IPS-20b (cell line): ENCODE results near the gene SLC27A4.

Experiments used
- H3K27ac ChIP-seq: one replicate; pipeline ENCODE4 v1.5.1; 2013; ENCODE audit warnings: low read length
- H3K27me3 ChIP-seq: 2 replicates; pipeline ENCODE4 v1.6.1; 2013; ENCODE audit warnings: mild to moderate bottlenecking, low read length, inconsistent platforms; ENCODE audit not compliant: insufficient read depth
- H3K36me3 ChIP-seq: 2 replicates; pipeline ENCODE4 v1.6.1; 2013; ENCODE audit warnings: low read depth, mild to moderate bottlenecking, inconsistent platforms, low read length, moderate library complexity; ENCODE audit not compliant: insufficient read depth
- H3K4me1 ChIP-seq: 2 replicates; pipeline ENCODE4 v1.6.1; 2013; ENCODE audit warnings: mild to moderate bottlenecking, control low read depth, inconsistent platforms, low read length, moderate library complexity; ENCODE audit not compliant: insufficient read depth
- H3K4me3 ChIP-seq: 2 replicates; pipeline ENCODE4 v1.5.1; 2013; ENCODE audit warnings: mild to moderate bottlenecking, low read length, inconsistent platforms
- H3K9ac ChIP-seq: 2 replicates; pipeline ENCODE4 v1.6.1; 2013; ENCODE audit warnings: low read depth, mild to moderate bottlenecking, inconsistent platforms, low read length, moderate library complexity
- H3K9me3 ChIP-seq: 2 replicates; pipeline ENCODE4 v1.6.1; 2013; ENCODE audit warnings: mild to moderate bottlenecking, low read depth, low read length, inconsistent platforms; ENCODE audit not compliant: insufficient read depth

Gene SLC27A4

DNA sequence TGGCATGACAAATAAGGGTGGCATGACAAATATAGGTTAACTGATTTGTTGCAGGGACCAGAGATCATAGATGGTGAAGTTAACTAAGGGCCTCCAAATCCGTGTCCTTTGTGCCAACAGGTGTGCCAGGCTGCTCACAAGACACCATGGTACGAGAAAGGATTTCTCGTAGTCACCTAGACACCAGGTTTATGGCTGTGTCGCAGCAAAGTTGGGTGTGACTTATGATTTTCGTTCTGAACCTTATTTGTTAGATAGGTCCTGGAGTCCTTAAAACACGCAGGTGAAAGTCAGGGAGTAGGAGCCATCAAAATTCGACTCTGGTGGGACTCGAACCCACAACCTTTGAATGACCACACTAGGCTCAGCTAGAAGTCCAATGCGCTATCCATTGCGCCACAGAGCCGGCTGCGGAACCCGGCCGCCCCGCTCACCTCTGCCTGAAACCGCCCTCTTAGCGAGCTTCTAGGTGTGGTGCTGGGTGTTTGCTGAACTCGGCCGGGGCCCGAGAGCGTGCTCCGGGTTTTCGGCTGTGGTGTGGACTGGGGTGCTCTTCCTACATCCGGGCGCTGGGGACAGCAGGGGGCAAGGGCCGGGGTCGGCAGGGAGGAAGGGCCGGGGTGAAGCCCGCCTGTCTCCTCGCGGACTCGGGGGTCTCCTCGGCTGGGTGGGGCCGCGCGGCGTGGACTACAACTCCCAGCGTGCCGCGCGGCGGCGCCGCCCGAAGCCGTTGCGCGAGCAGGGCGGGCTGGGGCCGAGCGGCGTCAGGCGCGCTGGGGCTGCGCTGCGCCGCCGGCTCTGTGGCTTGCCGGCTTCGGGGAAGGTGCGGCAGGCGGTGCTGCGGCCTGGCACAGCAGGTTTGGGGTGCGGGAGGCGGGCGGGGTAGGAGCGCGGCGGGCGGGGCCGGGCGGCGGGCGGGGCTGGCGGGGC is at the start of gene SLC27A4:
SLC27A4 (plus strand) TSS at position 767 of the 930 bp plus-strand sequence. CDS start 2,606 bp downstream, outside the sequence.
- Histone ChIP-seq H3K27me3 (peaks cover 3% of the 10 kb centered on the region; the same call in 1 of the 2 replicates), H3K4me1 (no peaks in the 10 kb centered on the region), H3K36me3 (peaks cover 15% of the 10 kb centered on the region), H3K9me3 (no peaks in the 10 kb centered on the region), H3K4me3 (peak within 1 kb of the TSS; percentile 85), H3K9ac (peak within 1 kb of the TSS; percentile 58; the same call in 1 of the 2 replicates), H3K27ac (no peak within 1 kb of the TSS)

GRCh38 chr9:128292009-128292408 is 48.3 kb upstream of the SLC27A4 start:
- H3K4me3 ChIP-seq: no peak overlapping the region
- H3K27me3 ChIP-seq: no peaks in the 10 kb centered on the region
- H3K9me3 ChIP-seq: no peaks in the 10 kb centered on the region
- 0 out of 2 replicates have a peak, but pooled peaks cover 10% of the 10 kb centered on the region for H3K36me3 ChIP-seq
- H3K9ac ChIP-seq: no peak overlapping the region
- H3K4me1 ChIP-seq: no peaks in the 10 kb centered on the region
- H3K27ac ChIP-seq: no peak overlapping the region

DNA sequence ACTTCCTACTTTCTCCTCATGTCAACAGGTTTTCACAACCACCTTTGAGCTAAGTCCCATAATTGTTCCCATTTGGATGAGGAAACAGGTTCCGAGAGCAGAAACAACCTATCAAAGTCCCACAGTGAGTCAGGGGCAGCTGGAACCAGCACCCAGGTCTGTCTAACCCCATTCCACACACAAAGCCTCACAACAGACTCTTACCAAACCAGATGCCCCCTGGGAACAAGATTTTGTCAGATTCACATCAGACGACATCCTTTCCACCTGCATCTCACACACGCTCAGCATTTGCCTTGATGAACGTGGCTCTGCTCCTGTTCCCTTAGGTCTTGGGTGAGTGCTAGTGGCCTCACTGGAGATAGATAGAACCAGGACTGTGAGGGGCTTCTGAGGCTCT is 47.2 kb upstream of the SLC27A4 start:
- no peak overlapping the region for H3K4me3 ChIP-seq
- H3K9me3 ChIP-seq: no peaks in the 10 kb centered on the region
- 0 out of 2 replicates have a peak, but pooled peaks cover 9% of the 10 kb centered on the region for H3K36me3 ChIP-seq
- H3K27ac ChIP-seq: no peak overlapping the region
- H3K9ac ChIP-seq: no peak overlapping the region
- H3K27me3 ChIP-seq: no peaks in the 10 kb centered on the region
- no peaks in the 10 kb centered on the region for H3K4me1 ChIP-seq

- no peak overlapping the region for H3K4me3 ChIP-seq
- no peak overlapping the region for H3K27ac ChIP-seq
- H3K36me3 ChIP-seq: no peaks in the 10 kb centered on the region
- H3K9ac ChIP-seq: no peak overlapping the region
- no peaks in the 10 kb centered on the region for H3K27me3 ChIP-seq
- no peaks in the 10 kb centered on the region for H3K4me1 ChIP-seq
- no peaks in the 10 kb centered on the region for H3K9me3 ChIP-seq
These were observed 46.2 kb upstream of the SLC27A4 start for GRCh38 chr9:128294142-128294541.

DNA sequence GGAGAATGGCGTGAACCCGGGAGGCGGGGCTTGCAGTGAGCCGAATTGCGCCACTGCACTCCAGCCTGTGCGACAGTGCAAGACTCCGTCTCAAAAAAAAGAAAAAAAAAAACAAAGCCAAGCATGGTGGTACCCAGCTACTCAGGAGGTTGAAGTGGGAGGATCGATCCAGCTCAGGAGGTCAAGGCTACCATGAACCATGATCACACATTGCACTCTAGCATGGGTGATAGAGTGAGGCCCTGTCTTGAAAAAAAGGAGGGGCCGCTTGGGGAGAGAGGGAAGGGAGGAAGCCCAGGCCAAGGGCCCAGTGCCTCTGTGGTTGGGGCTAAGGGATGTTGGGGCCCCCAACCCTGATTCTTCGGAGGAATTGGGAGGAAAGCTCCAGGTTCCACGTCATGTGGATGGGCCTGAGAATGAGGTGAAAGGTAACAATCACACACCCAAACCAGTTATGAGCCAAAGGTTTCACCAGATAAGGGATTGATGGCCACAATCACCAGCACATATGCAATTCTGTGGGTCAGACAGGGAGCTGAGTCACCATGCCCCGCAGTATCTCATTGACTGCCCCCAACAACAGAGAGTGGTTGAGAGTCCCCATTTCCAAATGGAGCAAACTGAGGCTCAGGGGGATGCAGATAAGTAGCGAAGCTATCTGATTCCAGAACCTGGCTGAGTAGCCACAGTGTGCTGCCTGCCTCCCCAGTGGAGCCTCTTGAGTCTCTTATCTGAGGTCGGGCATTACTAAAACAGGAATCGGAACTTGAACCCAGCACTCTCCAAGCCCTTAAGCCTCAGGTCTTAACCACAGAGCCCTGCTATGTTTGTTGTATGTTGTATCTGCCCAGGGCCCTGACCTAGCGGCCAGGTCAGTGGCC is 43.7 kb upstream of the SLC27A4 start:
- Histone ChIP-seq H3K9ac (no peak overlapping the region), H3K27ac (no peak overlapping the region), H3K36me3 (no peaks in the 10 kb centered on the region), H3K9me3 (no peaks in the 10 kb centered on the region), H3K4me3 (no peak overlapping the region), H3K27me3 (no peaks in the 10 kb centered on the region), H3K4me1 (no peaks in the 10 kb centered on the region)

DNA sequence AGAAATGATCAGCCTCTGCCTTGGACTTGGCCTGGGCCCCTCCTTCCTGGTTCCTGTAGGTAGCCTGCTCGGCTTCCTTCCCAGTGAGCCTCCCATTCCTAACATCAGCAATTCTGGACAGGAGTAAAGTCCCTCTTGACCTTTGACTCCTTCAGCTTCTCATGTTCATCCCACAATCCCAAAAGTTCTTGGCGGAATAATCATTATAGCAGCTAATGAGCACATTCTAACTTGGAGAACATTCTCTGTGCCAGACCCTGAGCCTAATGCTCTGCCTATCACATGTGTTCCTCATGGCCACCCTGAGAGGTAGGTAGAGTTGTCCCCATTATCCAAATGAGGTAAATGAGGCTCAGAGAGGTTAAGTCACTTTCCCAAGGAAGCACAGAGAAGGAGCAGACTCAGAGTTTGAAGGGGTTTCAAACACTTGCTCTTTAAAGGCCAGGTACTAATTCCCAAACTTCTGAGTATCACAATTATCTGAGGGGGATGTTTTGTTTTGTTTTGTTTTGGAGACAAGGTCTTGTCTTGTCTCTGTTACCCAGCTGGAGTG is 43.0 kb upstream of the SLC27A4 start:
- Histone ChIP-seq H3K36me3 (no peaks in the 10 kb centered on the region), H3K27ac (no peak overlapping the region), H3K9ac (no peak overlapping the region), H3K4me1 (no peaks in the 10 kb centered on the region), H3K4me3 (no peak overlapping the region), H3K9me3 (no peaks in the 10 kb centered on the region), H3K27me3 (no peaks in the 10 kb centered on the region)

GRCh38 chr9:128298535-128299482 is 41.5 kb upstream of the SLC27A4 start:
- Histone ChIP-seq H3K9me3 (no peaks in the 10 kb centered on the region), H3K27ac (no peak overlapping the region), H3K4me1 (no peaks in the 10 kb centered on the region), H3K4me3 (no peak overlapping the region), H3K9ac (no peak overlapping the region; the same call in 1 of the 2 replicates), H3K27me3 (no peaks in the 10 kb centered on the region), H3K36me3 (no peaks in the 10 kb centered on the region)

- H3K9ac ChIP-seq: no peak overlapping the region
- H3K4me1 ChIP-seq: no peaks in the 10 kb centered on the region
- no peaks in the 10 kb centered on the region for H3K27me3 ChIP-seq
- H3K27ac ChIP-seq: no peak overlapping the region
- no peak overlapping the region for H3K4me3 ChIP-seq
- H3K36me3 ChIP-seq: peaks cover 11% of the 10 kb centered on the region
- H3K9me3 ChIP-seq: no peaks in the 10 kb centered on the region
These were observed 36.0 kb upstream of the SLC27A4 start for GRCh38 chr9:128304136-128304970.

GRCh38 chr9:128304971-128305288 is 35.4 kb upstream of the SLC27A4 start:
- no peak overlapping the region for H3K4me3 ChIP-seq
- no peaks in the 10 kb centered on the region for H3K9me3 ChIP-seq
- H3K36me3 ChIP-seq: peaks cover 17% of the 10 kb centered on the region
- H3K9ac ChIP-seq: no peak overlapping the region
- no peaks in the 10 kb centered on the region for H3K4me1 ChIP-seq
- H3K27me3 ChIP-seq: no peaks in the 10 kb centered on the region
- no peak overlapping the region for H3K27ac ChIP-seq

- H3K36me3 ChIP-seq: peaks cover 43% of the 10 kb centered on the region
These were observed 30.8 kb upstream of the SLC27A4 start for GRCh38 chr9:128309551-128309950.

More at GRCh38 chr9:128309551-128309950, 30.8 kb upstream of the SLC27A4 start:
- H3K27ac ChIP-seq: no peak overlapping the region
- no peaks in the 10 kb centered on the region for H3K9me3 ChIP-seq
- no peaks in the 10 kb centered on the region for H3K4me1 ChIP-seq
- H3K27me3 ChIP-seq: no peaks in the 10 kb centered on the region
- no peak overlapping the region for H3K9ac ChIP-seq
- H3K4me3 ChIP-seq: no peak overlapping the region
